PC-3 (cell line): ENCODE data around the gene CNTNAP2. TPM values are rescaled to one million over a fixed set of nuclear protein-coding genes. Genes with fewer than 3 reads are reported as not detected.

Experiments used
- ATAC-seq: fragments of 200-7000 bp; cut with Tn5 transposase; 2 replicates; pipeline ENCODE4 v1.9.1; 2020; ENCODE audit warnings: mild to moderate bottlenecking, moderate library complexity
- BruUV-seq: library from RNA; stranded (reverse); fragments of 400-500 nt; replicated peaks from 2 replicates; lab custom pipeline; 2021; lab: Mats Ljungman, UMichigan
- CTCF ChIA-PET: fragments of 300-600 bp; sonication (Branson Sonifier 250); formaldehyde crosslinking; loops from one replicate; lab custom pipeline; 2022; ENCODE audit warnings: antibody characterized with exemption; lab: Charles Lee
- POLR2A ChIA-PET: fragments of 300-600 bp; sonication (Branson Sonifier 250); formaldehyde crosslinking; loops from one replicate; lab custom pipeline; 2022; ENCODE audit warnings: antibody characterized with exemption; ENCODE audit not compliant: unreplicated experiment; lab: Charles Lee
- DNase-seq: peaks from one replicate; pipeline ENCODE4 v3.0.0-alpha.2; 2015
- H2AFZ ChIP-seq: fragments of 300-600 bp; sonication (generic); 2 replicates; pipeline ENCODE4 v1.6.0; 2016; ENCODE audit warnings: antibody characterized with exemption, low read length
- H3F3A ChIP-seq: fragments of 300-600 bp; sonication (generic); one replicate; pipeline ENCODE4 v1.6.0; 2017; ENCODE audit warnings: antibody characterized with exemption, low read length, control low read depth, mild to moderate bottlenecking; ENCODE audit not compliant: unreplicated experiment
- H3K27ac ChIP-seq: fragments of 300-600 bp; sonication (generic); 2 replicates; pipeline ENCODE4 v1.5.1; 2016; ENCODE audit warnings: mild to moderate bottlenecking, low read length
- H3K27me3 ChIP-seq: fragments of 300-600 bp; sonication (generic); 2 replicates; pipeline ENCODE4 v1.6.1; 2016; ENCODE audit warnings: low read length, mixed read lengths
- H3K36me3 ChIP-seq: fragments of 300-600 bp; sonication (generic); 2 replicates; pipeline ENCODE4 v1.6.1; 2016; ENCODE audit warnings: low read depth, mixed run types, low read length, mixed read lengths
- H3K4me1 ChIP-seq: fragments of 300-600 bp; sonication (generic); 2 replicates; pipeline ENCODE4 v1.5.1; 2016; ENCODE audit warnings: low read length; ENCODE audit not compliant: insufficient read depth
- H3K4me2 ChIP-seq: fragments of 300-600 bp; sonication (generic); 2 replicates; pipeline ENCODE4 v1.6.0; 2016; ENCODE audit warnings: low read length
- H3K4me3 ChIP-seq: fragments of 300-600 bp; sonication (generic); 2 replicates; pipeline ENCODE4 v1.5.1; 2016; ENCODE audit warnings: mild to moderate bottlenecking, low read length, mixed read lengths
- H3K79me2 ChIP-seq: fragments of 300-600 bp; sonication (generic); 2 replicates; pipeline ENCODE4 v1.6.1; 2017; ENCODE audit warnings: low read length, mixed read lengths
- H3K9ac ChIP-seq: fragments of 300-600 bp; sonication (generic); 2 replicates; pipeline ENCODE4 v1.6.0; 2016; ENCODE audit warnings: mild to moderate bottlenecking, low read length
- H3K9me2 ChIP-seq: fragments of 300-600 bp; sonication (generic); replicated peaks from 2 replicates; pipeline ENCODE4 v1.6.1; 2016; ENCODE audit warnings: mixed run types, low read length, mixed read lengths
- H3K9me3 ChIP-seq: fragments of 300-600 bp; sonication (generic); 2 replicates; pipeline ENCODE4 v1.6.1; 2016; ENCODE audit warnings: low read length, mixed read lengths
- H4K20me1 ChIP-seq: fragments of 300-600 bp; sonication (generic); 2 replicates; pipeline ENCODE4 v1.6.1; 2016; ENCODE audit warnings: low read length, mixed read lengths
- CTCF ChIP-seq: fragments of 300-600 bp; sonication (generic); conservative IDR thresholded peaks from 2 replicates; pipeline ENCODE4 v1.5.1; 2017; ENCODE audit warnings: antibody characterized with exemption, low read depth, mild to moderate bottlenecking, low read length
- EZH2 ChIP-seq: fragments of 300-600 bp; sonication (generic); IDR thresholded peaks from one replicate; pipeline ENCODE4 v1.6.1; 2017; ENCODE audit warnings: antibody characterized with exemption, mild to moderate bottlenecking, low read length; ENCODE audit not compliant: unreplicated experiment
- EZH2phosphoT487 ChIP-seq: fragments of 300-600 bp; sonication (generic); IDR thresholded peaks from 2 replicates; pipeline ENCODE4 v1.6.1; 2018; ENCODE audit warnings: mild to moderate bottlenecking, antibody characterized with exemption, low read length, borderline replicate concordance
- intact Hi-C: fragments of 100-400 bp; cut with micrococcal nuclease; formaldehyde crosslinking; loops from 2 replicates; pipeline ENCODE4 v1.9.0; 2023
- total RNA-seq: library from RNA; depleted of rRNA; stranded (reverse); fragments of >200 nt; gene quantifications from 2 replicates; pipeline ENCODE4 v1.2.3, GENCODE V29; 2014

CNTNAP2 gene
- total RNA-seq, 1 experiment from 2014 or later: 1.5 TPM

- CTCF ChIA-PET: no interaction called here
- no TSS peak for BruUV-seq
- intact Hi-C loops: no loop called here
- no peaks in the 10 kb centered on the region for H3K27me3 ChIP-seq
- H3K4me2 ChIP-seq: peak overlapping the region; percentile 68
- H4K20me1 ChIP-seq: no peaks in the 10 kb centered on the region
- no peaks in the 10 kb centered on the region for H3K36me3 ChIP-seq
- TF ChIP-seq CTCF (no peak), EZH2 (no peak), EZH2phosphoT487 (no peak)
- POLR2A ChIA-PET: no interaction called here
- H3K79me2 ChIP-seq: no peaks in the 10 kb centered on the region
- no peak overlapping the region for H2AFZ ChIP-seq
- peaks cover 18% of the 10 kb centered on the region for H3K4me1 ChIP-seq
- H3K4me3 ChIP-seq: no peak overlapping the region
- H3K27ac ChIP-seq: peak overlapping the region; percentile 37
- no peak overlapping the region for H3K9ac ChIP-seq
- DNase-seq (peak; percentile 91), ATAC-seq (peak; percentile 90)
- 0 out of 2 replicates have a peak, but pooled peaks cover 4% of the 10 kb centered on the region for H3K9me3 ChIP-seq
- no peaks in the 10 kb centered on the region for H3F3A ChIP-seq
- H3K9me2 ChIP-seq: no peaks in the 10 kb centered on the region
These were observed 2210.8 kb downstream of the CNTNAP2 start for GRCh38 chr7:148327379-148327778.

GRCh38 chr7:148328906-148329305, 2212.3 kb downstream of the CNTNAP2 start:
- Histone ChIP-seq H2AFZ (no peak overlapping the region), H3K27ac (no peak overlapping the region), H3K9me2 (no peaks in the 10 kb centered on the region), H3K4me1 (peaks cover 23% of the 10 kb centered on the region), H3F3A (no peaks in the 10 kb centered on the region), H3K4me2 (no peak overlapping the region), H3K36me3 (no peaks in the 10 kb centered on the region), H3K9ac (no peak overlapping the region), H4K20me1 (no peaks in the 10 kb centered on the region), H3K4me3 (no peak overlapping the region), H3K9me3 (0 out of 2 replicates have a peak, but pooled peaks cover 4% of the 10 kb centered on the region), H3K27me3 (no peaks in the 10 kb centered on the region), H3K79me2 (no peaks in the 10 kb centered on the region)
- ChIA-PET POLR2A (no interaction called here), CTCF (no interaction called here)
- ATAC-seq (no peak), DNase-seq (no peak)
- intact Hi-C loops: no loop called here
- TF ChIP-seq EZH2phosphoT487: no peak
- no peak for TF ChIP-seq EZH2
- no peak for TF ChIP-seq CTCF
- no TSS peak for BruUV-seq

- Histone ChIP-seq H3K9me2 (no peaks in the 10 kb centered on the region), H3K4me3 (no peak overlapping the region), H3F3A (no peaks in the 10 kb centered on the region), H3K79me2 (no peaks in the 10 kb centered on the region), H2AFZ (no peak overlapping the region), H3K27me3 (no peaks in the 10 kb centered on the region), H3K27ac (no peak overlapping the region), H3K4me2 (no peak overlapping the region), H3K9ac (no peak overlapping the region), H4K20me1 (no peaks in the 10 kb centered on the region), H3K9me3 (0 out of 2 replicates have a peak, but pooled peaks cover 4% of the 10 kb centered on the region), H3K36me3 (no peaks in the 10 kb centered on the region), H3K4me1 (peaks cover 27% of the 10 kb centered on the region)
- intact Hi-C loops: no loop called here
- no peak for DNase-seq
- TF ChIP-seq EZH2 (no peak), CTCF (no peak), EZH2phosphoT487 (no peak)
- ChIA-PET CTCF (no interaction called here), POLR2A (no interaction called here)
- ATAC-seq: no peak
- no TSS peak for BruUV-seq
These were observed 2213.7 kb downstream of the CNTNAP2 start for GRCh38 chr7:148330124-148330818.
